Transverse colon (tissue), 4 donors: ENCODE results near the gene CRADD.

Experiments used
- EP300 ChIP-seq: sonication (generic); formaldehyde crosslinking; IDR thresholded peaks from one replicate; pipeline ENCODE4 v1.6.1; 2017; ENCODE audit warnings: antibody characterized with exemption, low read depth
- POLR2A ChIP-seq: fragments of 450-650 bp; IDR thresholded peaks from one replicate; pipeline ENCODE4 v1.6.1; 2016; ENCODE audit warnings: antibody characterized with exemption, mild to moderate bottlenecking, moderate library complexity
- POLR2AphosphoS5 ChIP-seq, 3 donors: sonication (generic); formaldehyde crosslinking; IDR thresholded peaks; one replicate each; pipeline ENCODE4 v1.6.1; 2016; ENCODE audit warnings: antibody characterized with exemption in 3 of 3
- TF ChIP-seq, protein P1 (sequence below), 5 experiments: fragments of 200-600 bp in 3 of 5; fragments of 450-650 bp in 2 of 5; sonication (generic) in 3 of 5; IDR thresholded peaks; 1 replicate in 2 of 5; 2 replicates in 3 of 5; pipeline ENCODE4 v1.5.1; 2016 to 2017; ENCODE audit warnings: antibody characterized with exemption in 5 of 5, inconsistent platforms in 3 of 5, mild to moderate bottlenecking in 2 of 5, moderate library complexity in 1 of 5

- TF ChIP-seq, protein P1, sequence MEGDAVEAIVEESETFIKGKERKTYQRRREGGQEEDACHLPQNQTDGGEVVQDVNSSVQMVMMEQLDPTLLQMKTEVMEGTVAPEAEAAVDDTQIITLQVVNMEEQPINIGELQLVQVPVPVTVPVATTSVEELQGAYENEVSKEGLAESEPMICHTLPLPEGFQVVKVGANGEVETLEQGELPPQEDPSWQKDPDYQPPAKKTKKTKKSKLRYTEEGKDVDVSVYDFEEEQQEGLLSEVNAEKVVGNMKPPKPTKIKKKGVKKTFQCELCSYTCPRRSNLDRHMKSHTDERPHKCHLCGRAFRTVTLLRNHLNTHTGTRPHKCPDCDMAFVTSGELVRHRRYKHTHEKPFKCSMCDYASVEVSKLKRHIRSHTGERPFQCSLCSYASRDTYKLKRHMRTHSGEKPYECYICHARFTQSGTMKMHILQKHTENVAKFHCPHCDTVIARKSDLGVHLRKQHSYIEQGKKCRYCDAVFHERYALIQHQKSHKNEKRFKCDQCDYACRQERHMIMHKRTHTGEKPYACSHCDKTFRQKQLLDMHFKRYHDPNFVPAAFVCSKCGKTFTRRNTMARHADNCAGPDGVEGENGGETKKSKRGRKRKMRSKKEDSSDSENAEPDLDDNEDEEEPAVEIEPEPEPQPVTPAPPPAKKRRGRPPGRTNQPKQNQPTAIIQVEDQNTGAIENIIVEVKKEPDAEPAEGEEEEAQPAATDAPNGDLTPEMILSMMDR (IDR thresholded peaks at IDR 0.05): no peak
- TF ChIP-seq POLR2A: no peak
- no peak for TF ChIP-seq EP300
- no peak for TF ChIP-seq POLR2AphosphoS5 (IDR thresholded peaks at IDR 0.05)
Measured at GRCh38 chr12:93661021-93661420, 16.2 kb upstream of the CRADD start.
